Uterus (tissue), 2 donors: ENCODE data around the gene PVRIG.
"Not testable (repeated sequence)": the region's sequence is repeated elsewhere in the genome, so short reads cannot be mapped to it uniquely, and the experiment has no call there.

ENCODE experiments used
- POLR2A ChIP-seq, 2 donors: fragments of 450-650 bp; IDR thresholded peaks; one replicate each; pipeline ENCODE4 v1.6.1; 2016; ENCODE audit warnings: antibody characterized with exemption in 2 of 2, mild to moderate bottlenecking in 1 of 2, moderate library complexity in 1 of 2
- TF ChIP-seq, protein P1 (sequence below), 4 experiments: fragments of 200-600 bp in 2 of 4; fragments of 450-650 bp in 2 of 4; sonication (generic) in 2 of 4; IDR thresholded peaks; one replicate each; pipeline ENCODE4 v1.5.1; 2016 to 2019; ENCODE audit warnings: antibody characterized with exemption in 4 of 4, mild to moderate bottlenecking in 2 of 4, moderate library complexity in 1 of 4

- TF ChIP-seq, protein P1, sequence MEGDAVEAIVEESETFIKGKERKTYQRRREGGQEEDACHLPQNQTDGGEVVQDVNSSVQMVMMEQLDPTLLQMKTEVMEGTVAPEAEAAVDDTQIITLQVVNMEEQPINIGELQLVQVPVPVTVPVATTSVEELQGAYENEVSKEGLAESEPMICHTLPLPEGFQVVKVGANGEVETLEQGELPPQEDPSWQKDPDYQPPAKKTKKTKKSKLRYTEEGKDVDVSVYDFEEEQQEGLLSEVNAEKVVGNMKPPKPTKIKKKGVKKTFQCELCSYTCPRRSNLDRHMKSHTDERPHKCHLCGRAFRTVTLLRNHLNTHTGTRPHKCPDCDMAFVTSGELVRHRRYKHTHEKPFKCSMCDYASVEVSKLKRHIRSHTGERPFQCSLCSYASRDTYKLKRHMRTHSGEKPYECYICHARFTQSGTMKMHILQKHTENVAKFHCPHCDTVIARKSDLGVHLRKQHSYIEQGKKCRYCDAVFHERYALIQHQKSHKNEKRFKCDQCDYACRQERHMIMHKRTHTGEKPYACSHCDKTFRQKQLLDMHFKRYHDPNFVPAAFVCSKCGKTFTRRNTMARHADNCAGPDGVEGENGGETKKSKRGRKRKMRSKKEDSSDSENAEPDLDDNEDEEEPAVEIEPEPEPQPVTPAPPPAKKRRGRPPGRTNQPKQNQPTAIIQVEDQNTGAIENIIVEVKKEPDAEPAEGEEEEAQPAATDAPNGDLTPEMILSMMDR (IDR thresholded peaks at IDR 0.05) = not testable (repeated sequence)
- not testable (repeated sequence) for TF ChIP-seq POLR2A (IDR thresholded peaks at IDR 0.05)
Observed at GRCh38 chr7:100264223-100264622, 44.5 kb downstream of the PVRIG start.
